Cardiac muscle cell (in vitro differentiated cells and primary cell): ENCODE measurements around the gene CPB2. TPM values are rescaled to one million over a fixed set of nuclear protein-coding genes. Genes with fewer than 3 reads are reported as not detected.

ENCODE experiments used
- DNase-seq, 2 donors: peaks; one replicate each; pipeline versions ENCODE4 v3.0.0 to v3.0.0-alpha.2; 2010 to 2017; ENCODE audit warnings: low read depth in 1 of 2, low spot score in 1 of 2
- H3K27ac ChIP-seq: fragments of 200-600 bp; sonication (generic); 2 replicates; pipeline ENCODE4 v1.5.1; 2016
- H3K27me3 ChIP-seq: fragments of 200-600 bp; sonication (generic); 2 replicates; pipeline ENCODE4 v1.6.0; 2016; ENCODE audit warnings: control low read depth
- H3K36me3 ChIP-seq: fragments of 200-600 bp; sonication (generic); 2 replicates; pipeline ENCODE4 v1.5.1; 2016; ENCODE audit warnings: control low read depth
- H3K4me1 ChIP-seq: fragments of 200-600 bp; sonication (generic); 2 replicates; pipeline ENCODE4 v1.8.1; 2017; ENCODE audit warnings: low read depth, mild to moderate bottlenecking, mixed run types
- H3K4me3 ChIP-seq: fragments of 200-600 bp; sonication (generic); 2 replicates; pipeline ENCODE4 v1.5.1; 2016; ENCODE audit warnings: mild to moderate bottlenecking
- H3K9me3 ChIP-seq: fragments of 200-600 bp; sonication (generic); 2 replicates; pipeline ENCODE4 v1.5.1; 2017; ENCODE audit warnings: low read depth, mild to moderate bottlenecking, control low read depth
- CTCF ChIP-seq: IDR thresholded peaks from 2 replicates; pipeline ENCODE4 v1.5.1; 2012; ENCODE audit warnings: low read depth, mild to moderate bottlenecking, low read length
- polyA plus RNA-seq: library from polyadenylated mRNA; unstranded; fragments of >200 nt; fragmentation: Nextera tagmentation; extraction: Ambion mirVana; gene quantifications from 2 replicates; pipeline ENCODE4 v1.2.1, GENCODE V29; 2016
- total RNA-seq: library from RNA; depleted of rRNA; stranded (reverse); fragments of >200 nt; gene quantifications from 2 replicates; pipeline ENCODE4 v1.2.3, GENCODE V29; 2016

Gene CPB2
- total and polyA plus RNA-seq, 2 experiments from 2014 or later = not detected

DNA sequence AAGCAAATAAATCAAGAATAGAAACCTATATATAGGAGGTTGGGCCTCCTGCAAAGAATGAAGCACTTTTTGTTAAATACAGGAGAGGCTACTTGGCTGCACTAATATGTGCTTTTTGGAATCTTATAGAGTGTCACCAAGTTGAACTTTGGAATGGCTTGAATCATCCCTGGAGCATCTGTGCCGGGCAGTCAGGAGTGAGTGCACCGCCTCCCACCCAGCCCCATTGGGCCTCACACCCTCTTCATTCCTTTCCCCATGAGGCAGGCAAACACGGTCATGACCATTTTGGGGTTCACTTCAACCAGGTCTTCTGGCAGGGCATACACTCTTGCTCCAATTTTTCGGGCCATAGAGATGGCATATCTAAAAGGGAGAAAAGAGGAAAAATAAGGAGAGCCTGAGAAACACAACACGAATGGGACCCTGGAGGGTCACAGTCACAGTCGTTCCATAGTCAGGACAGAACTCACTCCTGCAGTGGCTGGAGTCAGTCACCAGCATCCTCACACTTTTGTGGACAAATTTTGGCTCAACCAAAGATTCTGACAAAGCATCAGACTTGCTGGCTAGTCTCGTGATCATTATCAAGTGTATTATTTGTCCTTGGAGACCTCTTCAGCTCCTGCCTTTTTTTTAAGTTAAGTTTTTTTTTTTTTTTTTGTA is 22.7 kb upstream of the CPB2 start:
- no peak overlapping the region for H3K27ac ChIP-seq
- H3K9me3 ChIP-seq = no peaks in the 10 kb centered on the region
- no peak for TF ChIP-seq CTCF
- H3K4me3 ChIP-seq = no peak overlapping the region
- DNase-seq = no peak
- no peaks in the 10 kb centered on the region for H3K4me1 ChIP-seq
- no peaks in the 10 kb centered on the region for H3K36me3 ChIP-seq
- H3K27me3 ChIP-seq = no peaks in the 10 kb centered on the region

DNA sequence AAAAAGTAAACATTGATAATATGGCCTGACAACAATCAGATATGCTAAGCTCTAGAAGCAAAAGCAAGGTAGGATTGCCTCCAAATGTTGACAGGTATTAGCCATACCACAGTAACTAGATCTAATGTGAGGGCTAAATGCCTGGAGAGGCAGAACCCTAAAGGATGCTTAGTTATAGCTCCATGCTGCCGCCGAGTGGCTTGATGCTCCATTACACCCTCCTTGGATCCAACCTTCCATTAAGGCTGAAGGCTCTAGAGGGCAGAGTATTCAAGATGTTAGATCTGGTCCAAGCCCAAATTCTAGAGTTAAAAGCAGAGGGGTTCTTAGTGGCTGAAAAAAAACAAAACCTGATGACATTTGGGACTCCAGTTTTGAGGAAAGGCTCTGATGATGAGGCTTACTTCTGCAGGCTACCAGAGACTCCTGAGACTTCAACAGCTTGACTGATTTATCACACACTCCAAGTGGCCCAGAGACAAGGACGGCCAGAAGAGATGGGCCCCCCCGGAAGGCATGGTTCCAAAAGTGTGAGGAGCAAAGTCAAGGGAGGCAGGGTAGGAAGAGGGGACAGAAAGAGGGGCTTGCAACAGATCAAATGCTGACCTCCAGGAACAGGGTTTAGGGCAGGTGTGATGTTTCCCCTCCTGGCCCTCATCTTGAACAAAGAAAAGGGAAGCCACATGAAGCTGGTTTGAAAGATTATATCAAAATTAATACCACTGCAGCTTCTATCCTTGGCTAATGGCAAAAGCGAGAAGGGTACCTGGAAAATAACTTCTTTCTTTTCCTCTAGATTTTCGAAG is 21.9 kb upstream of the CPB2 start:
- no peaks in the 10 kb centered on the region for H3K9me3 ChIP-seq

GRCh38 chr13:46126056-46126455 is 21.2 kb upstream of the CPB2 start:
- Histone ChIP-seq H3K27ac (no peak overlapping the region), H3K4me3 (no peak overlapping the region), H3K27me3 (no peaks in the 10 kb centered on the region), H3K36me3 (no peaks in the 10 kb centered on the region), H3K9me3 (no peaks in the 10 kb centered on the region), H3K4me1 (no peaks in the 10 kb centered on the region)
- no peak for DNase-seq
- no peak for TF ChIP-seq CTCF

More for the DNA sequence above, 21.9 kb upstream of the CPB2 start:
- TF ChIP-seq CTCF = peak; percentile 98
- Histone ChIP-seq H3K4me3 (no peak overlapping the region), H3K36me3 (no peaks in the 10 kb centered on the region), H3K27ac (no peak overlapping the region), H3K27me3 (no peaks in the 10 kb centered on the region), H3K4me1 (no peaks in the 10 kb centered on the region)
- peak; percentile 85 for DNase-seq

DNA sequence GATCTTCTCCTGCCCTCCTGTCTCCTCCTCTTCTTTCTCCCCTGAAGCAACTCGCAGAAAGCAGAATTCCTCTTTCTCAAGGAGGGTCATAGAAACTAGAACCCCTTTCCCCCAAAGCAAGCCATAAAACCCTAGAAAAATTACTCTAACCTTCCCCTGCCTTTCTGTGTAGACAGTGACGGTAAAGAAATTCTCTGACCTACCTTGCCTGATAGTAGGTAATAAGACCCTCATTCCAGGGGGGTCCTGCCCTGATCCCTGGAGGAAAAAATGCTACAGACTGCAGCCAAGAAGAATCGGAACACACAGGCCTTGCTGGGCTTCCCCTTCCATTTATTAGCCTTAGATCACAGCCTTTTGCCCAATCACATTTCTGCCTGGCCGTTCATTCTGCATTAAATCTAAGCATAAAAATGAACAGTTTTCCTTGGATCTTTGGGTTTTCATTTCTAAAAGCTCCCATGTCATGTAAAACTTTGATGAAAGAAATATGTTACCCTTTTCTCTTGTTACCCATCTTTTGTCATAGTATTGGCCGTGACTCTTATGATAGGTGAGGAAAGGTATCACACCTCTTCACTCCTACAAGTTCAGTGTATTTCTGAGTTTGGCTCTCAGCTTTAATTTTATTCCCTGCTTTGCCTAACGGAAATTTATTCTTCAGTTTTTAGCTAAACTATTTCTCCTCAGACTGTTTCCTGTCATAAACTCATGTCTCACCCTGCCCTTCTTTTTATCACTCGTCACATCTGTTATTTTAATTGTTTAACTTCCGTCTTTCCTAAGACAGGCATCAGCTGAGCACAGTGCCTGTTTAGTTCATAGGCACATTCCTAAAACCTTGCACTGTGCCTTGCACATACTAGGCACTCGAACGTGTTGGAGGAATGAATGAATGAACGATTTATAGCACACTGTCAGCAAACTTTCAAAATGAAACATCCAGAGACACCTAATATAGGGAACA is 20.4 kb upstream of the CPB2 start:
- no peak for DNase-seq
- H3K27me3 ChIP-seq = no peaks in the 10 kb centered on the region
- H3K4me3 ChIP-seq = no peak overlapping the region

More for the DNA sequence above, 20.4 kb upstream of the CPB2 start:
- Histone ChIP-seq H3K4me1 (peaks cover 4% of the 10 kb centered on the region), H3K27ac (no peak overlapping the region), H3K36me3 (no peaks in the 10 kb centered on the region), H3K9me3 (no peaks in the 10 kb centered on the region)
- no peak for TF ChIP-seq CTCF
